Nephron progenitor cell (in vitro differentiated cells): ENCODE results near the gene EMX2.
"Not testable (repeated sequence)": the region's sequence is repeated elsewhere in the genome, so short reads cannot be mapped to it uniquely, and the experiment has no call there.

Experiments used
- DNase-seq: peaks from one replicate; pipeline ENCODE4 v3.0.0; 2021
- H3K27ac Mint-ChIP-seq: 2 replicates; pipeline ENCODE4 v1.8.0; 2021; ENCODE audit warnings: mild to moderate bottlenecking, moderate library complexity, mixed read lengths
- H3K27me3 Mint-ChIP-seq: 2 replicates; pipeline ENCODE4 v1.8.0; 2021; ENCODE audit warnings: mild to moderate bottlenecking, low read depth, mixed read lengths; ENCODE audit not compliant: poor library complexity
- H3K36me3 Mint-ChIP-seq: 2 replicates; pipeline ENCODE4 v1.8.0; 2021; ENCODE audit warnings: low read depth, mixed read lengths
- H3K4me1 Mint-ChIP-seq: 2 replicates; pipeline ENCODE4 v1.8.0; 2021; ENCODE audit warnings: mixed read lengths
- H3K4me3 Mint-ChIP-seq: 2 replicates; pipeline ENCODE4 v1.8.0; 2021; ENCODE audit warnings: mild to moderate bottlenecking, moderate library complexity, mixed read lengths
- H3K9me3 Mint-ChIP-seq: 2 replicates; pipeline ENCODE4 v1.8.0; 2021; ENCODE audit warnings: mild to moderate bottlenecking, moderate library complexity, mixed read lengths
- CTCF ChIP-seq: fragments of 200-600 bp; sonication (generic); IDR thresholded peaks from 2 replicates; pipeline ENCODE4 v1.5.0; 2021; ENCODE audit warnings: antibody characterized with exemption

EMX2 gene

DNA sequence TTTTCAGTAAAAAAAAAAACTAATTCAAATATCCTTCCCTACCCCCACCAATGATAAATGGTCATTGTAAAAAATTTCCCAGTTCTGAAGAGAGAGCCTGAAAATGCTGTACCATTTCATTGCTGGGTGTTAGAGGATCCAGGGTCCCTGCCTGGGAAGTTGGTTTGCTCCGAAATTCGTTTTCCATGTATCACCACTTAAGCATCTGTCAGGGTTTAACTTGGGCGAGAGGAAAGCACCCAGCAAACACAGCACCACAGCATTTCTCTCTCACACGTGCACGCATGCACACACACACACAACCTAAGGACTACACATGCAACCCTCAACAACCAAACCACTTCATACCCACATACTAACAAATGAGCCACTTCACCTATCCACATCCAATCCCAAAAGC lies 42.1 kb upstream of the EMX2 start:
- peaks cover 21% of the 10 kb centered on the region for H3K27me3 Mint-ChIP-seq
- H3K9me3 Mint-ChIP-seq: peaks cover 6% of the 10 kb centered on the region
- TF ChIP-seq CTCF: no peak
- DNase-seq: no peak
- H3K27ac Mint-ChIP-seq: no peak overlapping the region
- no peak overlapping the region for H3K4me3 Mint-ChIP-seq
- H3K36me3 Mint-ChIP-seq: no peaks in the 10 kb centered on the region
- peaks cover 29% of the 10 kb centered on the region for H3K4me1 Mint-ChIP-seq

GRCh38 chr10:117501460-117502035 lies 41.0 kb upstream of the EMX2 start:
- no peak for TF ChIP-seq CTCF
- no peaks in the 10 kb centered on the region for H3K9me3 Mint-ChIP-seq

DNA sequence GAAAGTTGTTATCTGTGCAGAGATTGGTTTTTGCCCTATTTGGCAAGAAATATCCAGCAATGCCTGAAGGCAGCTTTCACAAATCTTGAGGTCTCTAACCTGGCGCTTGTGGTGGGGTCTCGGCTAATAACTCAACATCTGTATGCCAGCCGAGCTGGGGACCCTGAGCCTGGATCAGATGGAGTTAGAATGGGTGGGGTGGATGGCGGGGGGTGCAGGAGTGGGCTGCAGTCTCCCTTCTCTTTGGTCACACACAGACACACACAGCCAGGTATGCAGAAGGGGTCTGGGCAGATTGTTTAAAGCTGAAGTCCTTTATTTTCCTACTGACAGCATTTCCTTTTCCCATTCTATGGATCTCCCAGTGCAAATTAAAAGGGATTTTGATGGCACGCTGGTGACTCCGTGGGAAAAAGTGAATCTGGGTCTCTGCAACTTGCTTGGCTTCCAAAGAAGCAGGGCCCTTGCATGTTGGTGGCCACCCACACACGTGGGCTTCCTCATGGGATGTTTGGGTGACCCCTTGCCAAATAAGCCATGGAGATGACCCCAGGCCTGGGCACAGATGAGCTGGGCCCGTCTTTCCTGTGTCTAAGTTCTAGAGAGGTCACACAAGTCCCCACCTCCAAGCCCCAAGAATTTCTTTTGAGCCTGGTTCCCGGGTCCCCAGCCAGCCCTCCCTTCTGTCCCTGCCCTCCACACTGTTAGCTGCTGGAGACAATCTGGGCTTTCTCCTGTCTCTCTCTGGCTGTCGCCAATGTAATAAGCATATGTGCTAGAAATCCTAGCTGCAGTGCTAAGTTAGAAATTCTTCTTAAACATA lies 39.9 kb upstream of the EMX2 start:
- Mint-ChIP-seq H3K9me3 (no peaks in the 10 kb centered on the region), H3K27me3 (peaks cover 13% of the 10 kb centered on the region), H3K27ac (no peak overlapping the region), H3K4me1 (peaks cover 25% of the 10 kb centered on the region), H3K4me3 (no peak overlapping the region), H3K36me3 (no peaks in the 10 kb centered on the region)
- DNase-seq: no peak
- no peak for TF ChIP-seq CTCF

More at GRCh38 chr10:117501460-117502035, 41.0 kb upstream of the EMX2 start:
- Mint-ChIP-seq H3K27ac (no peak overlapping the region), H3K27me3 (peaks cover 13% of the 10 kb centered on the region), H3K4me1 (peaks cover 28% of the 10 kb centered on the region), H3K4me3 (no peak overlapping the region), H3K36me3 (no peaks in the 10 kb centered on the region)
- DNase-seq: no peak

GRCh38 chr10:117503244-117504205 lies 39.0 kb upstream of the EMX2 start:
- DNase-seq: no peak
- TF ChIP-seq CTCF: no peak
- H3K27ac Mint-ChIP-seq: no peak overlapping the region
- H3K4me1 Mint-ChIP-seq: peaks cover 25% of the 10 kb centered on the region
- no peaks in the 10 kb centered on the region for H3K9me3 Mint-ChIP-seq
- H3K27me3 Mint-ChIP-seq: peaks cover 13% of the 10 kb centered on the region
- H3K36me3 Mint-ChIP-seq: no peaks in the 10 kb centered on the region
- no peak overlapping the region for H3K4me3 Mint-ChIP-seq

- DNase-seq: no peak
- Mint-ChIP-seq H3K9me3 (no peaks in the 10 kb centered on the region), H3K4me1 (peaks cover 25% of the 10 kb centered on the region), H3K36me3 (no peaks in the 10 kb centered on the region), H3K27ac (no peak overlapping the region), H3K27me3 (peaks cover 8% of the 10 kb centered on the region), H3K4me3 (no peak overlapping the region)
- TF ChIP-seq CTCF: no peak
Observed at GRCh38 chr10:117504562-117504961, 38.0 kb upstream of the EMX2 start.

GRCh38 chr10:117507081-117507480 lies 35.5 kb upstream of the EMX2 start:
- peaks cover 35% of the 10 kb centered on the region for H3K4me1 Mint-ChIP-seq
- not testable (repeated sequence) for H3K27ac Mint-ChIP-seq, H3K36me3 Mint-ChIP-seq, H3K9me3 Mint-ChIP-seq, DNase-seq, H3K27me3 Mint-ChIP-seq, H3K4me3 Mint-ChIP-seq
